ENCODE measurements around the gene NEURL1.

DNA sequence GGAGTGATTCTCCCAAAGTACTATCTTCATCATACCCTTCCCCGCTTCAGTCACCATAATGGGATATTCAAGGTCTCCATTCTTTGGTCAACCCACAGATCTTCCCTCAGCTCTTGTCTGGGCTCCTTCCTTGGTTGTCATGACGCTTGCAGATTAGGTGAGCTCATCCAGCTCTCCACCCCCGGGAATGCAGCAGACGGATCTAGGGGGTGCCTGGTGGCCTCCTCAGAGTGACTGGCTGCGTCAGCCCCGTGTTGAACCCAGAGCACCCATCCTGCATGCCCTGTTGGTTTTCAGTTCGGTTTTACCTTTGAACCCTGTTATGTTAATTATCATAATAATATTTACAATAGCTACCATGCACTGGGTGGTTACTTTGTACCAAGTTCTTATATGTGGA, 6.4 kb downstream of the NEURL1 start:
- TF ChIP-seq, protein P1, sequence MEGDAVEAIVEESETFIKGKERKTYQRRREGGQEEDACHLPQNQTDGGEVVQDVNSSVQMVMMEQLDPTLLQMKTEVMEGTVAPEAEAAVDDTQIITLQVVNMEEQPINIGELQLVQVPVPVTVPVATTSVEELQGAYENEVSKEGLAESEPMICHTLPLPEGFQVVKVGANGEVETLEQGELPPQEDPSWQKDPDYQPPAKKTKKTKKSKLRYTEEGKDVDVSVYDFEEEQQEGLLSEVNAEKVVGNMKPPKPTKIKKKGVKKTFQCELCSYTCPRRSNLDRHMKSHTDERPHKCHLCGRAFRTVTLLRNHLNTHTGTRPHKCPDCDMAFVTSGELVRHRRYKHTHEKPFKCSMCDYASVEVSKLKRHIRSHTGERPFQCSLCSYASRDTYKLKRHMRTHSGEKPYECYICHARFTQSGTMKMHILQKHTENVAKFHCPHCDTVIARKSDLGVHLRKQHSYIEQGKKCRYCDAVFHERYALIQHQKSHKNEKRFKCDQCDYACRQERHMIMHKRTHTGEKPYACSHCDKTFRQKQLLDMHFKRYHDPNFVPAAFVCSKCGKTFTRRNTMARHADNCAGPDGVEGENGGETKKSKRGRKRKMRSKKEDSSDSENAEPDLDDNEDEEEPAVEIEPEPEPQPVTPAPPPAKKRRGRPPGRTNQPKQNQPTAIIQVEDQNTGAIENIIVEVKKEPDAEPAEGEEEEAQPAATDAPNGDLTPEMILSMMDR (IDR thresholded peaks at IDR 0.05), result no peak
- TF ChIP-seq EP300 (IDR thresholded peaks at IDR 0.05), result no peak

Data from stomach (tissue), 4 donors.